GM12878 (cell line): Measurements from ENCODE around the gene CYSTM1. TPM values are rescaled to one million over a fixed set of nuclear protein-coding genes. Genes with fewer than 3 reads are reported as not detected.

Experiments used
- ATAC-seq: fragments of 200-7000 bp; cut with Tn5 transposase; 3 replicates; pipeline ENCODE4 v1.9.1; 2020; ENCODE audit warnings: mild to moderate bottlenecking, moderate library complexity
- BruUV-seq: library from RNA; stranded (reverse); fragments of 400-500 nt; replicated peaks from 2 replicates; lab custom pipeline; 2021; lab: Mats Ljungman, UMichigan
- CTCF ChIA-PET: fragments of 300-600 bp; sonication (Branson Sonifier 250); formaldehyde crosslinking; extraction: SDS; loops from one replicate; lab custom pipeline; 2021; ENCODE audit warnings: inconsistent platforms; lab: Yijun Ruan, JAX
- POLR2A ChIA-PET: fragments of 350-600 bp; formaldehyde crosslinking; extraction: SDS; loops from one replicate; lab custom pipeline; 2021; ENCODE audit warnings: inconsistent platforms; lab: Charles Lee
- RAD21 ChIA-PET: fragments of 300-600 bp; sonication (Branson Sonifier 250); formaldehyde crosslinking; loops from one replicate; lab custom pipeline; 2023; ENCODE audit warnings: antibody characterized with exemption; ENCODE audit not compliant: unreplicated experiment; lab: Charles Lee
- SMC1A ChIA-PET: fragments of 300-600 bp; sonication (Branson Sonifier 250); formaldehyde crosslinking; loops from one replicate; lab custom pipeline; 2023; ENCODE audit not compliant: unreplicated experiment, uncharacterized antibody; lab: Charles Lee
- DNase-seq: peaks from one replicate; pipeline ENCODE4 v3.0.0-alpha.2; 2011; ENCODE audit warnings: low read depth, low spot score
- FAIRE-seq: peaks from 3 replicates; lab custom pipeline; 2011; peaks lifted over from hg19 to GRCh38; lab: Jason Lieb, UNC
- H2AFZ ChIP-seq: 2 replicates; pipeline ENCODE4 v1.6.0; 2011; ENCODE audit warnings: low read depth, low read length, control low read depth; ENCODE audit not compliant: control insufficient read depth
- H3K27ac ChIP-seq: 2 replicates; pipeline ENCODE4 v1.5.1; 2011; ENCODE audit warnings: control low read depth; ENCODE audit not compliant: control insufficient read depth, insufficient read depth
- H3K27me3 ChIP-seq, 2 experiments: replicated peaks in 1 of 2; 2 replicates each; pipeline versions ENCODE4 v1.6.0 to v1.6.1; 2011; ENCODE audit warnings: low read length in 1 of 2; ENCODE audit not compliant: control insufficient read depth in 2 of 2, insufficient read depth in 2 of 2
- H3K36me3 ChIP-seq, 2 experiments: 2 replicates each; pipeline ENCODE4 v1.5.1; 2011; ENCODE audit warnings: low read length in 1 of 2; ENCODE audit not compliant: control insufficient read depth in 2 of 2, insufficient read depth in 2 of 2
- H3K4me1 ChIP-seq: 2 replicates; pipeline ENCODE4 v1.6.1; 2011; ENCODE audit warnings: mild to moderate bottlenecking, low read length, moderate library complexity, mixed read lengths; ENCODE audit not compliant: control insufficient read depth, insufficient read depth
- H3K4me2 ChIP-seq: 2 replicates; pipeline ENCODE4 v1.6.0; 2011; ENCODE audit warnings: control low read depth; ENCODE audit not compliant: control insufficient read depth, insufficient read depth
- H3K4me3 ChIP-seq: fragments of 200-600 bp; sonication (generic); 2 replicates; pipeline ENCODE4 v1.5.1; 2016
- H3K79me2 ChIP-seq: 2 replicates; pipeline ENCODE4 v1.6.0; 2011; ENCODE audit warnings: low read length; ENCODE audit not compliant: control insufficient read depth, insufficient read depth
- H3K9ac ChIP-seq: 2 replicates; pipeline ENCODE4 v1.8.0; 2011; ENCODE audit warnings: low read length, control low read depth, mixed read lengths; ENCODE audit not compliant: control insufficient read depth, insufficient read depth
- H3K9me3 ChIP-seq: replicated peaks from 3 replicates; pipeline ENCODE4 v1.5.1; 2011; ENCODE audit warnings: mild to moderate bottlenecking, low read length; ENCODE audit not compliant: control insufficient read depth, insufficient read depth
- H4K20me1 ChIP-seq: 2 replicates; pipeline ENCODE4 v1.6.0; 2011; ENCODE audit not compliant: control insufficient read depth, insufficient read depth
- CTCF ChIP-seq, 3 experiments: IDR thresholded peaks in 2 of 3; conservative IDR thresholded peaks in 1 of 3; 2 replicates each; pipeline ENCODE4 v1.5.1; 2011; ENCODE audit warnings: low read depth in 3 of 3, low read length in 3 of 3, mild to moderate bottlenecking in 3 of 3, control low read depth in 2 of 3, moderate library complexity in 2 of 3, inconsistent platforms in 1 of 3, mixed read lengths in 1 of 3; ENCODE audit not compliant: control insufficient read depth in 2 of 3, insufficient read depth in 1 of 3; ENCODE audit errors: extremely low read depth in 1 of 3
- E2F4 ChIP-seq: IDR thresholded peaks from 2 replicates; pipeline ENCODE4 v1.6.1; 2012; ENCODE audit warnings: low read depth, low read length, improper control_type of control experiment
- POLR2AphosphoS2 ChIP-seq: IDR thresholded peaks from 2 replicates; pipeline ENCODE4 v1.6.1; 2011; ENCODE audit warnings: low read depth, mild to moderate bottlenecking, low read length, improper control_type of control experiment, moderate library complexity
- PRDM15 ChIP-seq: fragments of 450-650 bp; formaldehyde crosslinking; IDR thresholded peaks from 2 replicates; pipeline ENCODE4 v1.4.0; 2020; ENCODE audit warnings: mild to moderate bottlenecking, moderate library complexity
- RAD21 ChIP-seq: IDR thresholded peaks from 2 replicates; pipeline ENCODE4 v1.6.1; 2011; ENCODE audit warnings: mild to moderate bottlenecking, low read depth, low read length, moderate library complexity; ENCODE audit not compliant: insufficient read depth
- SMC3 ChIP-seq: IDR thresholded peaks from 2 replicates; pipeline ENCODE4 v1.6.1; 2011; ENCODE audit warnings: low read length, improper control_type of control experiment, borderline replicate concordance
- WGBS: methylation state at CpG from one replicate; pipeline ENCODE4 v1.1.6; 2016; ENCODE audit warnings: low lambda C conversion rate; ENCODE audit not compliant: insufficient replicate concordance, insufficient coverage; ENCODE audit errors: missing lambda C conversion rate; 5-methylcytosine and 5-hydroxymethylcytosine counted together
- in situ Hi-C: fragments of 300-500 bp; cut with MboI; formaldehyde crosslinking; loops from 9 replicates; pipeline ENCODE4 v1.14.3; 2018; ENCODE audit warnings: mixed read lengths
- intact Hi-C: fragments of 100-400 bp; cut with micrococcal nuclease; formaldehyde crosslinking; loops from one replicate; pipeline ENCODE4 v1.14.2; 2022; ENCODE audit not compliant: unreplicated experiment
- polyA plus RNA-seq, 11 experiments: library from polyadenylated mRNA; depleted of rRNA in 4 of 11; unstranded in 6 of 11; stranded (reverse) in 5 of 11; fragments of >200 nt; fragmentation: Nextera tagmentation in 4 of 11; fragmentation: Illumina TruSeq in 1 of 11; extraction: Ambion mirVana in 4 of 11; extraction: Trizol in 1 of 11; gene quantifications; 1 replicate in 1 of 11; 2 replicates in 10 of 11; pipeline versions ENCODE4 v1.2.1 to v1.2.3, GENCODE V29; 2011 to 2016; ENCODE audit warnings: inconsistent platforms in 2 of 11, missing spikeins in 2 of 11, low read depth in 1 of 11
- total RNA-seq, 4 experiments: library from RNA; depleted of rRNA in 3 of 4; stranded (reverse); fragments of >200 nt in 3 of 4; fragmentation: Illumina TruSeq in 1 of 4; extraction: Trizol in 1 of 4; gene quantifications; 2 replicates each; pipeline versions ENCODE4 v1.2.1 to v1.2.3, GENCODE V29; 2013 to 2021

The CYSTM1 gene
- total and polyA plus RNA-seq, 10 of the 15 experiments (the other 5 are each of a cell fraction or from before 2014, with no cell fraction given): 52.7 to 261 (median 98.7) TPM

- TF ChIP-seq SMC3: no peak
- TF ChIP-seq, all 136 proteins: peak for 0
Measured at GRCh38 chr5:140225396-140225795, 50.4 kb downstream of the CYSTM1 start (continued).

- H3K36me3 ChIP-seq: no peaks in the 10 kb centered on the region; a peak in 1 of 4 replicates
- ChIA-PET CTCF (interaction anchor here (0.8 to 1.2 kb wide), 6 partner anchors 9 to 73 kb away, joined by 3 to 11 read pairs (median 4); no protein-coding TSS in a partner anchor), POLR2A (no interaction called here), RAD21 (interaction anchor here (0.9 to 1.2 kb wide), 2 partner anchors 13 to 58 kb away, joined by 3 to 7 read pairs; no protein-coding TSS in a partner anchor), SMC1A (interaction anchor here (1.0 to 2.0 kb wide), 4 partner anchors 53 to 126 kb away, joined by 3 to 13 read pairs (median 5); partner anchors contain the start of gene CYSTM1)
- WGBS: 73% methylated on average over 2 of the region's 2 CpGs
- peaks cover 3% of the 10 kb centered on the region; the same call in 1 of the 2 replicates for H3K4me1 ChIP-seq
- FAIRE-seq (no peak), DNase-seq (no peak), ATAC-seq (peak; percentile 49)
- no peak overlapping the region for H3K9ac ChIP-seq
- TF ChIP-seq E2F4 (no peak), RAD21 (peak; percentile 39), CTCF (IDR thresholded peaks at IDR 0.05 in 2 of 3, conservative IDR thresholded peaks at IDR 0.05 in 1 of 3; ENCODE audit: control insufficient read depth in 2 of 3, extremely low read depth in 1 of 3, insufficient read depth in 1 of 3, low read depth in 3 of 3, low read length in 3 of 3) (peak in 1 of 3 experiments; percentile 19; a peak in 1 of 6 replicates), PRDM15 (no peak), POLR2AphosphoS2 (no peak)
- H3K27ac ChIP-seq: no peak overlapping the region
- no peak overlapping the region for H3K4me3 ChIP-seq
- H3K27me3 ChIP-seq: no peaks in the 10 kb centered on the region
- in situ Hi-C loops (loop anchor here (25.0 kb wide), 1 partner anchor 810 kb away; no protein-coding TSS in a partner anchor), intact Hi-C loops (no loop called here)
- H3K4me2 ChIP-seq: no peak overlapping the region
- no peaks in the 10 kb centered on the region for H3K9me3 ChIP-seq
- H3K79me2 ChIP-seq: no peaks in the 10 kb centered on the region
- no peak overlapping the region for H2AFZ ChIP-seq
- no peaks in the 10 kb centered on the region for H4K20me1 ChIP-seq
- no TSS peak for BruUV-seq
Measured at GRCh38 chr5:140227046-140227445, 52.1 kb downstream of the CYSTM1 start.
